H1 (cell line): ENCODE results near the gene JAKMIP1. TPM values are rescaled to one million over a fixed set of nuclear protein-coding genes. Genes with fewer than 3 reads are reported as not detected.

ENCODE experiments used
- CTCF ChIA-PET: fragments of 300-600 bp; sonication (Branson Sonifier 250); formaldehyde crosslinking; loops from one replicate; lab custom pipeline; 2021; ENCODE audit not compliant: partially characterized antibody; lab: Charles Lee
- POLR2A ChIA-PET: fragments of 300-600 bp; sonication (Branson Sonifier 250); formaldehyde crosslinking; loops from one replicate; lab custom pipeline; 2021; ENCODE audit warnings: inconsistent platforms; ENCODE audit not compliant: partially characterized antibody; lab: Charles Lee
- DNase-seq, 2 experiments: peaks; one replicate each; pipeline versions ENCODE4 v3.0.0 to v3.0.0-alpha.2; 2010 to 2022; ENCODE audit warnings: low spot score in 2 of 2, low read depth in 1 of 2, mixed read lengths in 1 of 2
- FAIRE-seq: peaks from 2 replicates; lab custom pipeline; 2011; peaks lifted over from hg19 to GRCh38; lab: Jason Lieb, UNC
- H2AFZ ChIP-seq: 2 replicates; pipeline ENCODE4 v1.8.1; 2012; ENCODE audit warnings: low read length, inconsistent platforms
- H2AK5ac ChIP-seq: 2 replicates; pipeline ENCODE4 v1.6.1; 2013; ENCODE audit warnings: low read depth, low read length
- H2BK120ac ChIP-seq: replicated peaks from 2 replicates; pipeline ENCODE3; 2013; ENCODE audit warnings: low read depth, low read length, inconsistent platforms
- H2BK12ac ChIP-seq: 2 replicates; pipeline ENCODE4 v1.6.1; 2013; ENCODE audit warnings: low read depth, low read length
- H2BK15ac ChIP-seq: 2 replicates; pipeline ENCODE4 v1.6.1; 2013; ENCODE audit warnings: low read length
- H2BK20ac ChIP-seq: 2 replicates; pipeline ENCODE4 v1.6.1; 2013; ENCODE audit warnings: low read length
- H2BK5ac ChIP-seq: 2 replicates; pipeline ENCODE4 v1.6.1; 2013; ENCODE audit warnings: low read depth, low read length
- H3K14ac ChIP-seq: 2 replicates; pipeline ENCODE4 v1.6.1; 2013; ENCODE audit warnings: inconsistent platforms; ENCODE audit not compliant: insufficient read length
- H3K18ac ChIP-seq: 2 replicates; pipeline ENCODE4 v1.6.1; 2013; ENCODE audit warnings: low read length; ENCODE audit errors: extremely low read depth
- H3K23ac ChIP-seq: 2 replicates; pipeline ENCODE4 v1.6.1; 2013; ENCODE audit warnings: inconsistent platforms; ENCODE audit not compliant: insufficient read length
- H3K23me2 ChIP-seq: 2 replicates; pipeline ENCODE4 v1.6.1; 2013; ENCODE audit warnings: low read depth, low read length
- H3K27ac ChIP-seq: 2 replicates; pipeline ENCODE4 v1.6.1; 2011; ENCODE audit warnings: low read depth, low read length, inconsistent platforms
- H3K27me3 ChIP-seq, 4 experiments: replicated peaks in 1 of 4; 1 replicate in 1 of 4; 2 replicates in 3 of 4; pipeline versions ENCODE4 v1.6.1 to v1.8.1; 2011 to 2013; ENCODE audit warnings: low read length in 3 of 4, mild to moderate bottlenecking in 3 of 4, inconsistent platforms in 2 of 4, mixed read lengths in 2 of 4, moderate library complexity in 1 of 4; ENCODE audit not compliant: control insufficient read depth in 3 of 4, insufficient read depth in 3 of 4; ENCODE audit errors: extremely low read depth in 1 of 4
- H3K36me3 ChIP-seq, 4 experiments: 2 replicates each; pipeline versions ENCODE4 v1.6.1 to v1.8.1; 2011 to 2013; ENCODE audit warnings: mild to moderate bottlenecking in 4 of 4, low read length in 3 of 4, moderate library complexity in 2 of 4, control low read depth in 1 of 4, inconsistent platforms in 1 of 4; ENCODE audit not compliant: insufficient read depth in 4 of 4, control insufficient read depth in 2 of 4
- H3K4ac ChIP-seq: replicated peaks from 2 replicates; pipeline ENCODE3; 2013; ENCODE audit warnings: low read length, low read depth, mixed read lengths, inconsistent platforms; ENCODE audit not compliant: insufficient read length
- H3K4me1 ChIP-seq, 4 experiments: replicated peaks in 1 of 4; 1 replicate in 1 of 4; 2 replicates in 3 of 4; pipeline versions ENCODE4 v1.6.1 to v1.8.1; 2011 to 2013; ENCODE audit warnings: low read length in 3 of 4, inconsistent platforms in 2 of 4, mixed read lengths in 1 of 4; ENCODE audit not compliant: insufficient read depth in 4 of 4, control insufficient read depth in 3 of 4
- H3K4me2 ChIP-seq, 2 experiments: 2 replicates each; pipeline versions ENCODE4 v1.6.1 to v1.8.1; 2011 to 2013; ENCODE audit warnings: low read depth in 2 of 2, low read length in 2 of 2, control low read depth in 1 of 2, inconsistent platforms in 1 of 2, mild to moderate bottlenecking in 1 of 2; ENCODE audit not compliant: insufficient read depth in 1 of 2
- H3K4me3 ChIP-seq, 4 experiments: fragments of 200-600, 300-600 bp in 1 of 4; sonication (generic), shearing (Covaris generic), sonication (Bioruptor Twin) in 1 of 4; 2 replicates each; pipeline versions ENCODE4 v1.5.1 to v1.8.1; 2011 to 2016; ENCODE audit warnings: low read length in 4 of 4, low read depth in 3 of 4, control low read depth in 2 of 4, inconsistent platforms in 2 of 4, mild to moderate bottlenecking in 2 of 4, mixed read lengths in 1 of 4, moderate library complexity in 1 of 4; ENCODE audit not compliant: insufficient read depth in 2 of 4; ENCODE audit errors: extremely low read depth in 1 of 4
- H3K56ac ChIP-seq: replicated peaks from 2 replicates; pipeline ENCODE3; 2013; ENCODE audit warnings: low read depth, mild to moderate bottlenecking, mixed read lengths, low read length, inconsistent platforms; ENCODE audit not compliant: insufficient read length
- H3K79me1 ChIP-seq: 2 replicates; pipeline ENCODE4 v1.6.1; 2013; ENCODE audit warnings: low read depth, low read length, control low read depth
- H3K79me2 ChIP-seq, 2 experiments: 2 replicates each; pipeline versions ENCODE4 v1.6.1 to v1.8.1; 2012 to 2013; ENCODE audit warnings: low read length in 2 of 2, mild to moderate bottlenecking in 2 of 2, inconsistent platforms in 1 of 2; ENCODE audit not compliant: insufficient read depth in 2 of 2, control insufficient read depth in 1 of 2
- H3K9ac ChIP-seq, 4 experiments: replicated peaks in 1 of 4; 1 replicate in 1 of 4; 2 replicates in 3 of 4; pipeline versions ENCODE4 v1.6.1 to v1.8.1; 2011 to 2013; ENCODE audit warnings: low read depth in 3 of 4, low read length in 3 of 4, control low read depth in 2 of 4, mild to moderate bottlenecking in 2 of 4, moderate library complexity in 2 of 4, inconsistent platforms in 1 of 4; ENCODE audit errors: extremely low read depth in 1 of 4
- H3K9me3 ChIP-seq, 2 experiments: 2 replicates each; pipeline versions ENCODE4 v1.6.1 to v1.8.1; 2012 to 2013; ENCODE audit warnings: mild to moderate bottlenecking in 2 of 2, moderate library complexity in 2 of 2, control low read depth in 1 of 2, inconsistent platforms in 1 of 2, low read depth in 1 of 2, low read length in 1 of 2, mixed read lengths in 1 of 2; ENCODE audit not compliant: insufficient read depth in 2 of 2
- H4K20me1 ChIP-seq, 2 experiments: replicated peaks in 1 of 2; 2 replicates each; pipeline versions ENCODE3 to v1.8.1; 2011 to 2013; ENCODE audit warnings: inconsistent platforms in 2 of 2, low read length in 2 of 2, mild to moderate bottlenecking in 1 of 2; ENCODE audit not compliant: insufficient read depth in 2 of 2, control insufficient read depth in 1 of 2
- H4K5ac ChIP-seq: 2 replicates; pipeline ENCODE4 v1.6.1; 2013; ENCODE audit warnings: low read length, low read depth, mixed read lengths, inconsistent platforms; ENCODE audit not compliant: insufficient read length
- H4K8ac ChIP-seq: 2 replicates; pipeline ENCODE4 v1.8.0; 2013; ENCODE audit warnings: mild to moderate bottlenecking, moderate library complexity, low read length, inconsistent platforms; ENCODE audit not compliant: insufficient read depth; ENCODE audit errors: extremely low read depth
- H4K91ac ChIP-seq: replicated peaks from 2 replicates; pipeline ENCODE3; 2013; ENCODE audit warnings: low read length, mixed read lengths, inconsistent platforms; ENCODE audit not compliant: insufficient read length
- BCL11A ChIP-seq, 2 experiments: IDR thresholded peaks; one replicate each; pipeline ENCODE4 v1.6.1; 2011; ENCODE audit warnings: low read depth in 2 of 2, low read length in 2 of 2, mild to moderate bottlenecking in 2 of 2
- CHD1 ChIP-seq: IDR thresholded peaks from 2 replicates; pipeline ENCODE4 v1.6.1; 2012; ENCODE audit warnings: low read depth, low read length, improper control_type of control experiment
- KDM4A ChIP-seq: IDR thresholded peaks from one replicate; pipeline ENCODE4 v1.7.1; 2012; ENCODE audit warnings: low read depth, mild to moderate bottlenecking, moderate library complexity, low read length, inconsistent platforms; ENCODE audit not compliant: severe bottlenecking
- MAFK ChIP-seq: IDR thresholded peaks from 2 replicates; pipeline ENCODE4 v1.6.1; 2012; ENCODE audit warnings: low read depth, mild to moderate bottlenecking, improper control_type of control experiment, low read length
- NRF1 ChIP-seq: IDR thresholded peaks from 2 replicates; pipeline ENCODE4 v1.6.1; 2011; ENCODE audit warnings: mild to moderate bottlenecking, low read depth, low read length, improper control_type of control experiment
- PHF8 ChIP-seq: fragments of 200-600 bp; sonication (generic); conservative IDR thresholded peaks from 2 replicates; pipeline ENCODE4 v1.7.1; 2012; ENCODE audit warnings: low read depth, mild to moderate bottlenecking, inconsistent platforms, low read length, moderate library complexity
- SIRT6 ChIP-seq: IDR thresholded peaks from one replicate; pipeline ENCODE4 v1.7.1; 2012; ENCODE audit warnings: low read length, inconsistent platforms
- SP1 ChIP-seq: IDR thresholded peaks from 2 replicates; pipeline ENCODE4 v1.6.1; 2011; ENCODE audit warnings: low read depth, low read length
- YY1 ChIP-seq: IDR thresholded peaks from 2 replicates; pipeline ENCODE4 v1.6.1; 2011; ENCODE audit warnings: low read depth, mild to moderate bottlenecking, low read length
- ZNF274 ChIP-seq: IDR thresholded peaks from 2 replicates; pipeline ENCODE4 v1.7.0; 2012; ENCODE audit warnings: low read length, borderline replicate concordance; ENCODE audit errors: extremely low read depth
- WGBS, 2 experiments: shearing (Covaris generic) in 1 of 2; methylation state at CpG; one replicate each; pipeline versions ENCODE4 v1.1.6 to v1.1.7; 2013 to 2015; ENCODE audit warnings: low lambda C conversion rate in 2 of 2, mixed read lengths in 2 of 2, inconsistent platforms in 1 of 2, low coverage in 1 of 2, missing lambda C conversion rate in 1 of 2; ENCODE audit not compliant: insufficient replicate concordance in 2 of 2, insufficient coverage in 1 of 2, insufficient read length in 1 of 2; ENCODE audit errors: extremely low coverage in 1 of 2, missing lambda C conversion rate in 1 of 2; 5-methylcytosine and 5-hydroxymethylcytosine counted together
- polyA plus RNA-seq, 7 experiments: library from polyadenylated mRNA; depleted of rRNA in 3 of 7; stranded (reverse) in 5 of 7; unstranded in 2 of 7; fragments of >200 nt in 5 of 7; fragments of 200-250 nt in 2 of 7; gene quantifications; 1 replicate in 5 of 7; 2 replicates in 1 of 7; 4 replicates in 1 of 7; pipeline versions ENCODE4 v1.2.1 to v1.2.3, GENCODE V29; 2011 to 2013; ENCODE audit warnings: missing spikeins in 2 of 7, mixed read lengths in 2 of 7
- total RNA-seq: library from RNA; stranded (reverse); fragmentation: NEBNext Ultra II Directional; extraction: Animal tissue kit (Norgen Biotek cat#: 25700); gene quantifications from 2 replicates; pipeline ENCODE4 v1.2.1, GENCODE V29; 2021
- TF ChIP-seq, protein P1 (sequence below): IDR thresholded peaks from 2 replicates; pipeline ENCODE4 v1.6.1; 2011; ENCODE audit warnings: low read depth, mild to moderate bottlenecking, low read length; ENCODE audit not compliant: insufficient read depth

The JAKMIP1 gene
- total and polyA plus RNA-seq, 2 of the 8 experiments (the other 6 are each of a cell fraction or from before 2014, with no cell fraction given), result 2.5 to 4.4 TPM

DNA sequence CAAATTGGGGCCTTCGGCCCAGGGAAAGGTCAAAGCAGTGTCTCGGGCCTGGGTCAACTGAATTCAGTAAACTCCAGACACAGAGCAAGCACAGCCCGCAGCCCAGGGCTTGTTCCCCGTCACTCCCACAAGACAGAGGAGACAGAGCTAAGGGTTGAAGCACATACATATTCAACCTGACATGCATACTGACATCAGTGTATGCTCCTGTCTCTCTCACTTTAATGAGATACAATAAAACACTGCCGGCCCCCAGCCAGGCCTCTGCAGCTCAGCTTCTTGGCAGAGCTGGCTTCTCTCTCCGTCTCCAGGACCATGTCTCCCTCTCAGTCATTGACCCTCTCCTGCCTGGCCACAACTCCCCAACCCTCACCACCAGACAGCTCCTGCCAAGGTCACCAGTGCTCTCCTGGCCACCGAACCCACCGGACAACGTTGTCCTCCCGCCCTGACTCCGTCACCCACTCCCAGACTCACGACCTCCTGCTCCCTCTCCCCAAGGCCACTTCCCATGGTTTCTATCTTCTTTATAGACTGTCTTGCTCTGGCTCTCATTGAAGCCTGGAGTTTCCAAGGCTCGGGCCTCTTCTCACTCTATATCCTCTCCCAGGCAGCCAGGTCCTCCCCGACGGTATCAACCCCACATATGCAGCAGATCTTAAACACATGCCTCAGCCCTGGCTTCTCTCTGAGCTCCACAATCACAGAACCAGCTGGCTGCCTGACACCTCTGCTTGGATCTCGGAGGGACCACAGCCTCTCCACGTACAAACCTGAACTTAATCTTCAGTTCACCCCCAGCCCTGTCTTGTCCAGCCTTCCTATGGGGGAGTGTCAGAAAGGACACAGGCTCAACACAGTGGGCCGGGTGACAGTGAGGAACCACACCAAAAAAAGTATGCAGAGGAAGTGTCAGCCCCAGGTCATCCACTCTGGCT, 114.4 kb downstream of the JAKMIP1 start:
- DNase-seq (no peak), FAIRE-seq (no peak)
- Histone ChIP-seq H2BK5ac (no peak overlapping the region), H3K4me1 (peaks cover 0 to 8% (median 2%) of the 10 kb centered on the region in 4 experiments; a peak in 3 of 7 replicates), H3K18ac (no peak overlapping the region), H2BK20ac (no peak overlapping the region), H3K36me3 (no peaks in the 10 kb centered on the region), H3K14ac (no peak overlapping the region), H4K20me1 (no peaks in the 10 kb centered on the region), H3K79me2 (no peaks in the 10 kb centered on the region), H3K27me3 (0 out of 7 replicates have a peak, but pooled peaks cover 0 to 3% (median 0%) of the 10 kb centered on the region in 4 experiments), H3K4ac (no peak overlapping the region), H3K23ac (no peak overlapping the region), H2BK120ac (no peak overlapping the region), H4K8ac (no peak overlapping the region), H2AFZ (no peak overlapping the region), H3K4me2 (no peak overlapping the region), H2BK12ac (no peak overlapping the region), H3K79me1 (no peaks in the 10 kb centered on the region), H4K5ac (no peak overlapping the region), H3K4me3 (no peak overlapping the region), H3K23me2 (no peaks in the 10 kb centered on the region), H2BK15ac (no peak overlapping the region), H2AK5ac (no peak overlapping the region), H3K56ac (no peak overlapping the region), H4K91ac (peak overlapping the region; percentile 19), H3K27ac (no peak overlapping the region), H3K9ac (no peak overlapping the region), H3K9me3 (no peaks in the 10 kb centered on the region)
- ChIA-PET POLR2A (no interaction called here), CTCF (interaction anchor here (0.6 to 7.7 kb wide), 13 partner anchors 8 to 177 kb away, joined by 3 to 111 read pairs (median 4); no protein-coding TSS in a partner anchor)
- 87% methylated on average over 18 of the region's 18 CpGs; no CpG with 5 or more reads in 1 of the 2 experiments for WGBS, 2 experiments
- TF ChIP-seq PHF8 (no peak), BCL11A (IDR thresholded peaks at IDR 0.05; ENCODE audit: low read depth in 2 of 2, low read length in 2 of 2) (no peak), YY1 (no peak), CHD1 (no peak), SP1 (no peak), NRF1 (no peak), SIRT6 (no peak), MAFK (no peak), KDM4A (no peak), ZNF274 (no peak)
- TF ChIP-seq, protein P1, sequence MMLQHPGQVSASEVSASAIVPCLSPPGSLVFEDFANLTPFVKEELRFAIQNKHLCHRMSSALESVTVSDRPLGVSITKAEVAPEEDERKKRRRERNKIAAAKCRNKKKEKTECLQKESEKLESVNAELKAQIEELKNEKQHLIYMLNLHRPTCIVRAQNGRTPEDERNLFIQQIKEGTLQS, result no peak
